Fibroblast of skin of back (primary cell): ENCODE data around the gene MEIOB.

Experiments
- DNase-seq: peaks from one replicate; pipeline ENCODE4 v3.0.0-alpha.2; 2013

The MEIOB gene

DNA sequence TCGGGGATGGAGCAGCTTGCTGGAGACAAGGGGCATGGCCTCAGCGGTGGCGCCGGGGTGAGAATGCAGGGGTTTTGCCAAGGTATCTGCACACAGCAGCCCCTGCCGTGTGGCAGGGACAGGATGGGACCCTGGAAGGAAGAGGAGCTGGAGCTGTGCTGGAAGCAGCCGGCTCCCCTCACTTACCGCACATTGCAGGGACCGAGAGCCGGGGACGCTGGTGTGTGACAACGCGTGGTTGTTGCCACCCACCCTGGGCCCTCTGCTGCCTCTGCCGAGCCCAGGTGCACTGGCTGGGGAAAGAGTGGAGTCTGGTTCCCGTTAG, 86.2 kb downstream of the MEIOB start:
- DNase-seq, result no peak

DNA sequence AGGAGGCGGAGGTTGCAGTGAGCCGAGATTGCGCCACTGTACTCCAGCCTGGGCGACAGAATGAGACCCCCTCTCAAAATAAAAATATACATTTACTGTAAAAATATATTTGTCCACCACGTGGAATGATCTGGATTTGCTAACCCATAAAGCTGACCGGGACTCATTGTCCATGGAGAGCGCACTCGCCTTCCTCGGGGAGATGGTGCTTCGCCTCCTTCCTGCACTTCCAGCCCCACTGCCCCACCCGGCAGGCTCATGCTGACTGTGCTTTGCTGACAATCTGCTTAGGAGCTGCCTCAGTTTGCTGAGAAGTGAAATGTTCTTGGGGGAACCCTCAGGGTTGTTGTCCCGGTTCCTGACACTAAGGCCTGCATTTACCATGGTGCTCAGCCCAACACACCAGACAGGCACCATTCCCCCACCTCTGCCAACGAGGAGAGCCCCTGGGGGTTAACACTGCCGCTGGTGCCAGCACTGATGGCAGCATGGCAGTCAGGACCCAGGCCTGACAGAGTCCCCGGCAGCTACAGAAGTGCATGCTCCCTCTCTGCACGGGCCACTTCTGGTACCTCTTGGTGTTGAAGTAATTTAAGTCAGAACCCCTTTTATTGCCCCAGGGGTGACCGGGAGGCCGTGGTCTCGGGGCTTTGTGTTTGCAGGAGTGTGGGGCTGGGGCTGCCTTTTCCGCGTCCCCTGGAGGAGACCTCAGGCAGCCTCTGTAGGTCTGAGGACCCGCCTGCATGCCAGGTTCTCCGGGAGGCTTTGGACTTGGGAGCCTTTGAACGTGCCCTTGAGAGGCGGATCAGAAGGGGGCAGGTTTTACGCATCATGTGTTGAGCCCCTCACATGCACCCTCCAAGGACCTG, 86.8 kb downstream of the MEIOB start:
- no peak for DNase-seq
